CD14-positive monocyte (primary cell): ENCODE results near the gene EME1. TPM values are rescaled to one million over a fixed set of nuclear protein-coding genes. Genes with fewer than 3 reads are reported as not detected.
A peak's percentile ranks its signal among the peaks of the same experiment; 100 is the strongest.

ENCODE experiments used
- DNase-seq, 3 donors: peaks; one replicate each; pipeline ENCODE4 v3.0.0-alpha.2; 2011 to 2022
- H2AFZ ChIP-seq: 2 replicates; pipeline ENCODE4 v1.6.0; 2012; ENCODE audit warnings: mild to moderate bottlenecking, low read depth, low read length, inconsistent platforms; ENCODE audit not compliant: insufficient read depth, poor library complexity, severe bottlenecking
- H3K27ac ChIP-seq, 2 donors: 1 replicate in 1 of 2; 2 replicates in 1 of 2; pipeline ENCODE4 v1.5.1; 2012 to 2013; ENCODE audit warnings: low read length in 2 of 2, control low read depth in 1 of 2, inconsistent platforms in 1 of 2, low read depth in 1 of 2, mild to moderate bottlenecking in 1 of 2
- H3K27me3 ChIP-seq, 2 donors: one replicate each; pipeline versions ENCODE4 v1.6.0 to v1.6.1; 2011 to 2013; ENCODE audit warnings: low read length in 2 of 2; ENCODE audit not compliant: control insufficient read depth in 2 of 2, insufficient read depth in 2 of 2
- H3K36me3 ChIP-seq, 2 donors: replicated peaks in 1 of 2; 1 replicate in 1 of 2; 2 replicates in 1 of 2; pipeline versions ENCODE4 v1.5.1 to v1.6.1; 2012 to 2013; ENCODE audit warnings: low read length in 2 of 2, control low read depth in 1 of 2, inconsistent platforms in 1 of 2, mild to moderate bottlenecking in 1 of 2; ENCODE audit not compliant: insufficient read depth in 2 of 2, control insufficient read depth in 1 of 2
- H3K4me1 ChIP-seq, 2 donors: 1 replicate in 1 of 2; 2 replicates in 1 of 2; pipeline versions ENCODE4 v1.5.1 to v1.6.1; 2012 to 2013; ENCODE audit warnings: low read length in 2 of 2, control low read depth in 1 of 2, inconsistent platforms in 1 of 2, mild to moderate bottlenecking in 1 of 2, moderate library complexity in 1 of 2; ENCODE audit not compliant: insufficient read depth in 2 of 2, control insufficient read depth in 1 of 2
- H3K4me2 ChIP-seq: replicated peaks from 2 replicates; pipeline ENCODE3; 2012; ENCODE audit warnings: low read length, moderate library complexity, mild to moderate bottlenecking; ENCODE audit not compliant: poor library complexity, severe bottlenecking; ENCODE audit errors: extremely low read depth
- H3K4me3 ChIP-seq, 3 experiments: fragments of 200-600 bp in 1 of 3; sonication (generic) in 1 of 3; replicated peaks in 1 of 3; 1 replicate in 2 of 3; 2 replicates in 1 of 3; pipeline ENCODE4 v1.5.1; 2011 to 2013; ENCODE audit warnings: low read length in 3 of 3, mild to moderate bottlenecking in 3 of 3, control low read depth in 2 of 3, low read depth in 2 of 3, inconsistent platforms in 1 of 3, moderate library complexity in 1 of 3
- H3K79me2 ChIP-seq: 2 replicates; pipeline ENCODE4 v1.6.0; 2012; ENCODE audit warnings: mild to moderate bottlenecking, control low read depth, inconsistent platforms, low read length, moderate library complexity; ENCODE audit not compliant: insufficient read depth
- H3K9ac ChIP-seq: 2 replicates; pipeline ENCODE4 v1.6.0; 2017; ENCODE audit warnings: low read length, mild to moderate bottlenecking; ENCODE audit not compliant: insufficient read depth, poor library complexity, severe bottlenecking
- H3K9me3 ChIP-seq, 2 donors: replicated peaks in 1 of 2; 1 replicate in 1 of 2; 2 replicates in 1 of 2; pipeline versions ENCODE4 v1.5.1 to v1.6.1; 2012 to 2013; ENCODE audit warnings: low read length in 2 of 2, control low read depth in 1 of 2; ENCODE audit not compliant: control insufficient read depth in 1 of 2, insufficient read depth in 1 of 2
- H4K20me1 ChIP-seq: 2 replicates; pipeline ENCODE4 v1.6.0; 2012; ENCODE audit warnings: mild to moderate bottlenecking, low read length, control low read depth, moderate library complexity; ENCODE audit not compliant: insufficient read depth
- H3K27ac Mint-ChIP-seq, 7 donors: one replicate each; pipeline ENCODE4 v1.8.0; 2020; ENCODE audit warnings: mild to moderate bottlenecking in 7 of 7, mixed read lengths in 7 of 7, moderate library complexity in 6 of 7, inconsistent platforms in 2 of 7
- H3K27me3 Mint-ChIP-seq, 3 donors: one replicate each; pipeline ENCODE4 v1.8.0; 2021 to 2022; ENCODE audit warnings: low read depth in 3 of 3, mild to moderate bottlenecking in 3 of 3, mixed read lengths in 3 of 3, moderate library complexity in 3 of 3, inconsistent platforms in 1 of 3
- H3K36me3 Mint-ChIP-seq, 2 donors: one replicate each; pipeline ENCODE4 v1.8.0; 2020; ENCODE audit warnings: mixed read lengths in 2 of 2, inconsistent platforms in 1 of 2, mild to moderate bottlenecking in 1 of 2
- H3K4me1 Mint-ChIP-seq: one replicate; pipeline ENCODE4 v1.8.0; 2020; ENCODE audit warnings: mild to moderate bottlenecking, mixed read lengths
- H3K4me3 Mint-ChIP-seq, 2 donors: one replicate each; pipeline ENCODE4 v1.8.0; 2020; ENCODE audit warnings: mild to moderate bottlenecking in 2 of 2, mixed read lengths in 2 of 2, moderate library complexity in 1 of 2
- H3K9me3 Mint-ChIP-seq, 7 donors: one replicate each; pipeline ENCODE4 v1.8.0; 2020 to 2022; ENCODE audit warnings: mixed read lengths in 7 of 7, mild to moderate bottlenecking in 6 of 7, moderate library complexity in 6 of 7, inconsistent platforms in 2 of 7
- CTCF ChIP-seq: fragments of 200-600 bp; IDR thresholded peaks from one replicate; pipeline ENCODE4 v1.8.0; 2022; ENCODE audit warnings: antibody characterized with exemption, mild to moderate bottlenecking
- WGBS: methylation state at CpG from one replicate; pipeline ENCODE4 v1.1.5; 2013; ENCODE audit warnings: missing lambda C conversion rate; ENCODE audit not compliant: insufficient coverage; 5-methylcytosine and 5-hydroxymethylcytosine counted together
- intact Hi-C, 2 donors: fragments of 100-400 bp; cut with micrococcal nuclease; formaldehyde crosslinking; loops; one replicate each; pipeline versions ENCODE4 v1.15.0 to v1.15.1; 2023
- polyA plus RNA-seq, 3 donors: library from polyadenylated mRNA; depleted of rRNA in 1 of 3; unstranded in 2 of 3; stranded (reverse) in 1 of 3; fragments of 300-500 nt in 2 of 3; fragments of >200 nt in 1 of 3; fragmentation: Illumina TruSeq in 2 of 3; gene quantifications; 1 replicate in 2 of 3; 2 replicates in 1 of 3; pipeline ENCODE4 v1.2.3, GENCODE V29; 2012 to 2021

The EME1 gene
- polyA plus RNA-seq, 3 donors, result 0.33 to 0.76 (median 0.43) TPM

- Histone ChIP-seq H3K27ac (peak overlapping the region; percentile 87 to 98), H3K79me2 (peaks cover 37% of the 10 kb centered on the region), H3K4me2 (peak overlapping the region; percentile 70), H3K9me3 (no peaks in the 10 kb centered on the region), H3K27me3 (no peaks in the 10 kb centered on the region), H3K9ac (peak overlapping the region; percentile 89), H4K20me1 (peaks cover 20% of the 10 kb centered on the region), H2AFZ (peak overlapping the region; percentile 85), H3K4me3 (peak overlapping the region; percentile 61 to 89 (median 87)), H3K36me3 (peaks cover 31 to 37% of the 10 kb centered on the region in 2 donors), H3K4me1 (peaks cover 16 to 22% of the 10 kb centered on the region in 2 donors)
- Mint-ChIP-seq H3K27ac (peak overlapping the region; percentile 97 to 100 (median 100)), H3K9me3 (no peaks in the 10 kb centered on the region), H3K4me1 (peaks cover 20% of the 10 kb centered on the region), H3K4me3 (peak overlapping the region; percentile 99 to 100), H3K36me3 (peaks cover 39 to 45% of the 10 kb centered on the region in 2 donors), H3K27me3 (no peaks in the 10 kb centered on the region)
- TF ChIP-seq CTCF, result no peak
- intact Hi-C loops, result loop anchor here in 1 of 2 donors (2.0 kb wide), 1 partner anchor 25 kb away; the partner anchor contains the start of gene LRRC59
- no peak for DNase-seq
- WGBS, result 9% methylated on average over 9 of the region's 14 CpGs
Observed at GRCh38 chr17:50372222-50372757, 739 bp upstream of the EME1 start.

GRCh38 chr17:50373705-50374104 lies 676 bp downstream of the EME1 start:
- Histone ChIP-seq H2AFZ (peak overlapping the region; percentile 85), H3K4me1 (peaks cover 16 to 22% of the 10 kb centered on the region in 2 donors), H3K4me3 (peak overlapping the region in 1 of 3 experiments; percentile 87), H3K79me2 (peaks cover 37% of the 10 kb centered on the region), H3K36me3 (peaks cover 17 to 27% of the 10 kb centered on the region in 2 donors), H4K20me1 (peaks cover 18% of the 10 kb centered on the region), H3K27me3 (no peaks in the 10 kb centered on the region), H3K27ac (peak overlapping the region in 1 of 2 donors; percentile 98), H3K9me3 (no peaks in the 10 kb centered on the region), H3K4me2 (peak overlapping the region; percentile 70), H3K9ac (no peak overlapping the region)
- no peak for DNase-seq
- no peak overlapping the region for H3K4me3 Mint-ChIP-seq
- H3K9me3 Mint-ChIP-seq, result no peaks in the 10 kb centered on the region
- TF ChIP-seq CTCF, result no peak
- no peak overlapping the region for H3K27ac Mint-ChIP-seq
- whole genome bisulfite sequencing, result no CpG with 5 or more reads among the region's 2 CpGs
- peaks cover 29 to 33% of the 10 kb centered on the region in 2 donors for H3K36me3 Mint-ChIP-seq
- peaks cover 21% of the 10 kb centered on the region for H3K4me1 Mint-ChIP-seq
- intact Hi-C loops, result loop anchor here in 1 of 2 donors (2.0 kb wide), 1 partner anchor 23 kb away; the partner anchor contains the start of gene LRRC59
- peaks cover 0 to 1% (median 0%) of the 10 kb centered on the region in 3 donors for H3K27me3 Mint-ChIP-seq
